Brain pericyte (primary cell): ENCODE results near the gene ULK4.
"Not testable (repeated sequence)": the region's sequence is repeated elsewhere in the genome, so short reads cannot be mapped to it uniquely, and the experiment has no call there.

Source experiments
- DNase-seq: peaks from one replicate; pipeline ENCODE4 v3.0.0-alpha.2; 2012; ENCODE audit warnings: low read depth, low spot score

ULK4 gene

DNA sequence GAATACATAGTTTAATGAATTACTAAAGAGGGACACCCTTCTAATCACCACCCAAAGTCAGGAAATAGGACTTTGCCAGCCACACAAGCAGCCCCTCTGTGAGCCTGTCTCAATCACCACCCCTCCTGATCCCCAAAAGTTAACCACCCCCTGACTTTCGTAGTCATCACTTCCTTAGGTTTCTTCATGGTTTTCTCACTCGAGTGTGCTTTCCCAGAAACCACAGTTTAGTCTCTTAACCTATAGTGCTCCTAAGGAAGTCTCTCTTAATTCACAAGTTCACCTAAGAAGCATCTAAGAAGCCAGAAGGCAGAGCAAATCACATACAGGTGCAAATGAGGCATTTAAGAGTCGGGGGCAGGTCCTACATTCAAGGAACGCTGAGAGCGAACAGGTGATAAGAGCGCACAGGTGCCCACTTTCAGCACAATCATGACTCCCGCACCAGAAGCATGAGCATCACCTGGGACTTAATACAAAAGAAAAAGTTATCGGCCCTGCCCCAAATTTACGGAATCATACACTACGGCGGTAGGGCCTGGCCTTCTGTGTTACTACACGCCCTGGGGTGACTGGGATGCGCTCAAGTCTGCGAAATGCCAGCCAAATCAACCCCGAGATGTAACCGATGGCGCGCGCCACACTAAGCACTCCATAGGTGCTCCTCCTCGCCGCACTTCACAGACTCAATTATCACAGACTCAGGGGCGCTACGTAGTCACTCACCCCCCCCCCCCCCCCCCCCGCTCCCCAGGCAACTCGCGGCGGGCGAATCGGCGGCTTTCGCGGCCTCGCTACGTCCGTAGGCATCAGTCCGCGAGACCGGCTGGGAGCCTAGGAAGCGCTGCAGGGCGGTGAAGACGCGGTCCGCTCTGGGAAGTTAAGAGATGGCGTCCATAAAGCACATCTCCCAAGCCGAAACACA lies 815 bp downstream of the ULK4 start:
- DNase-seq: peak; percentile 12

DNA sequence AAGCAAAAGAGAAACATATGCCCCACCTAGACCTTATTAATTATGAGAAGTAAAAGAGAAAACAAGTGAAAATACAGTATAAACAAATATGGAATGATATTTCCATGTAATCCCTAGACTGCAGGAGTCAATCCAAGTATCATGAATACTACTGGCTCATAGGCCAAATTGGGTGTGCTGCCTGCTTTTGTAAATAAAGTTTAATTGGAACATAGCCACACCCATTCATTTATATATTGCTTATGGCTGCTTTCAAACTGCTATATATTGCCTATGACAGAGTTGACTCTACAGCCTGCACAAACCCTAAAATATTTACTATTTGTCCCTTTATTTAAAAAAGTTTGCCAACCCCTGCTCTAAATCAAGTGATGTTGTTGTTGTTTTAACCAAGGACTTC lies 5.3 kb downstream of the ULK4 start:
- no peak for DNase-seq

DNA sequence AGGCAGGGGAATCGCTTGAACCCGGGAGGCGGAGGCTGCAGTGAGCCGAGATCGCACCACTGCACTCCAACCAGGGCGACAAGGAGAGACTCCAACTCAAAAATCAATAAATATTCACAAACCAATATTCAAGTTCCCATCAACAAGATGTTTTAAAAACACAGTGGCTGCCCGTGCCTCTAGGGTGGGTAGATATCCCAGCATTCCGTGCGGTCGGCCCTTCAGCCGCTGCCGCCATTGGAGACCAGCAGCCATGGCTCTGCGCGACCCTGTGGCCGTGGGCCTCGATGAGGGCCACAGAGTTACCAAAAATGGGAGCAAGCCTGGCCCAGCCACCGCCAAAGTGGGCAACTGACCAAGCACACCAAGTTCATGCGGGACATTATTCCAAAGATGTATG lies 6.7 kb downstream of the ULK4 start:
- DNase-seq: no peak

- DNase-seq: no peak
Observed at GRCh38 chr3:41943311-41943843, 18.5 kb downstream of the ULK4 start.

GRCh38 chr3:41940393-41940792 lies 21.5 kb downstream of the ULK4 start:
- no peak for DNase-seq

DNA sequence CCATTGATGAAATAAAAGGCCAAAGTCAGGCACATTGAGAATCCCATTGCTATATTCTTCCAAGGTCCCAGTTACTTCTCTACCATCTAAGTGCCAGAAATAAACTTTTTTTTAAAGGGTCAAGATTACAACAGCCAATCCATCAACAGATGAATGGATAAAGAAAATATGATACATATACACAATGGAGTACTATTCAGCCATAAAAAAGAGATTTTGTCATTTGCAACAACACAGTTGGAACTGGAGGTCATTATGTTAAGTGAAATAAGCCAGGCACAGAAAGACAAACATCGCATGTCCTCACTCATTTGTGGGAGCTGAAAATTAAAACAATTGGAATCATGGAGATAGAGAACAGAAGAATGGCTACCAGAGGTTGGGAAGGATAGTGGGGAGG lies 25.5 kb downstream of the ULK4 start:
- DNase-seq: no peak

GRCh38 chr3:41933154-41933676 lies 28.7 kb downstream of the ULK4 start:
- no peak for DNase-seq

DNA sequence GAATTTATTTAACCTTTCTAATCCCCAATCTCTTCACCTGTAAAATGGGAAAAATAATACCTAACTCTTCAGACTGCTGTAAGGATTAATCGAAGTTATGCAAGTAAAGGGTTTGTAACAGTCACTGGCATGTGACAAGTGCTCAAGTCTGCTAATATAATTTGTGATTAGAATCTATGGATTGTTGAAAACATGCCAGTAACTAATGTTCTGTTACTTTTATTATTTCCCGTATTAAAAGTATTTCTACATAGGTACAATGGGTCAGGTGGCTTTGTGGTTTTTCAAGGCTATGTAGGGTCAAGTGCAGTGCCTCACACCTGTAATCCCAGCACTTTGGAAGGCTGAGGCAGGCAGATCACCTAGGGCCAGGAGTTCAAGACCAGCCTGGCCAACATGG lies 29.4 kb downstream of the ULK4 start:
- DNase-seq: no peak

DNA sequence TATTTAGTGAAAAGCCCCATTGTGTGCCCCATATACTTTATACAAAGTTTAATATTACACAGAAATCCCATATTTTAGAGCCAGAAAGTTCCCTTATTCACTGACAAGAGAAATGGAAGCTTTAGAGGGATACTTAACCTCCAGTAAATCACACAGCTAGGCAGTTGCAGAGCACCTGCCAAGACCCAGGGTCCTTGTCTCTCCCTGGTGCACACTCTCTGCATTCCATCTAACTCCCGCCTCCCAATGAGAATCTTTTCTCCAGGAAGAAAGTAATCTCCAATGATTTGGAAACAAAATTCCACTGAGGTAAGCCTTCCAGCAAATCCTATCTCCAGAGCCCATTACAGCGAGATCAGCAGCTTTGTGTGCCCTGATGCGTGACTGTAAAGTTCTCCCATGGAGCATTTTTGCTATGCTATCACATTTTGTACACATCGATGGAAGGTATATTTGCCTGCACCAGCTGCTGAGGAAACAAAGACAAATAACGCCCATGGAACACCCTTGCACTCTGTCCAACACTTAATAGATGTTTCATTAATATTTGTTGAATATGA lies 41.4 kb downstream of the ULK4 start:
- no peak for DNase-seq

DNA sequence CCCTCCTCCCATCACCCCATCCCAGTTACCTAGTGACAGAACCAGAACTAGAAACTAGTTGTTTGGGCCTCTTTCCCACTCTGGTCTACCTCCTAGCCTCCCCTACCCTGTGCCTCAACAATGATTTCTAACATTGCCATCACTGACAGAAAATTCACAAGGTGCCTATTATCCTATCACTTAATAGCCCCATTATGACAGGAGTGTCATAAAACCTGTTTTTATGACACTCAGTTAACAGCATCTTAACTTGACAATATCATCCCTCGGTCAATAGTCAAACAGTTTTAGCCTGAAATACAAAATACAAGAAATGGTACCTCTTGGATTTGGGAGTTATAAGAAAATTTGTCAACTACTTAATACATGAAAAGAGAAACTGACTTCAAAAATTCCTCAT lies 46.5 kb downstream of the ULK4 start:
- no peak for DNase-seq

- no peak for DNase-seq
Observed at GRCh38 chr3:41912280-41912679, 49.6 kb downstream of the ULK4 start.

- no peak for DNase-seq
Observed at GRCh38 chr3:41907330-41908073, 54.4 kb downstream of the ULK4 start.

- no peak for DNase-seq
Observed at GRCh38 chr3:41900265-41900664, 61.6 kb downstream of the ULK4 start.

DNA sequence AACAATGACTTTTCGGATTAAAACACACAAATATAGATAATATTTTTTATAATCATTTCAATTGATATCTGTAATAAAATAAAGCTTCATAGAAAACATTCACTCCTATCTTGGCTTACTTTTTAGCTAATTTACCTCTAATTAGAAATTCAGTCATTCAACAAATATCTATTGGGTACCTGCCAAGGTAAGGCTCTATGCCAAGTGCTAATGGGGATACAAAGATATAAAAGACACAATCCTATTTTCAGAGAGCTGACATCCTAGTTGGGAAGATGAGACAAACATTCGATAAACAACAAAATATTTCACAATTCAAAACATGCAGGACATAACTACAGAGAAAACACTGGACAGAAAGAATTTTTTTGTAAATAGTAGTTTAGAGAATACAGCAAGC lies 63.3 kb downstream of the ULK4 start:
- DNase-seq: no peak

DNA sequence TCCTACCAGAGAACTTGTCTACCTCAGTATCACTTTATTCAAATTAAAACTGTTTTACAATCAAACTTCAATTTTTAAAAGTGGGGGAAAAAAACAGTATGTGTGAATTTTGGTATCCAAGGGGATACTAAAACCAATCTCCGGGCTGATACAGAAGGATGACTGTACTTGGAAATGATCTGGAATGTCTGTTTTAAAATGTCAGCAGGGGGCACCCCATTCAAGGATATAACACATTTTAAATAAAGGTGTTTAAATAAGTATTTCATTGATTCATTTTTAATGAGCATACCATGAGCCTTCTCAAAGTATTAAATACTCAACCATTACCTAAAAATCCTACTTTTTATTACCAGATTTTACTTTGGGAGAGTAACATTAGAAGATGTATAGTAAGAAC lies 67.9 kb downstream of the ULK4 start:
- DNase-seq: no peak

DNA sequence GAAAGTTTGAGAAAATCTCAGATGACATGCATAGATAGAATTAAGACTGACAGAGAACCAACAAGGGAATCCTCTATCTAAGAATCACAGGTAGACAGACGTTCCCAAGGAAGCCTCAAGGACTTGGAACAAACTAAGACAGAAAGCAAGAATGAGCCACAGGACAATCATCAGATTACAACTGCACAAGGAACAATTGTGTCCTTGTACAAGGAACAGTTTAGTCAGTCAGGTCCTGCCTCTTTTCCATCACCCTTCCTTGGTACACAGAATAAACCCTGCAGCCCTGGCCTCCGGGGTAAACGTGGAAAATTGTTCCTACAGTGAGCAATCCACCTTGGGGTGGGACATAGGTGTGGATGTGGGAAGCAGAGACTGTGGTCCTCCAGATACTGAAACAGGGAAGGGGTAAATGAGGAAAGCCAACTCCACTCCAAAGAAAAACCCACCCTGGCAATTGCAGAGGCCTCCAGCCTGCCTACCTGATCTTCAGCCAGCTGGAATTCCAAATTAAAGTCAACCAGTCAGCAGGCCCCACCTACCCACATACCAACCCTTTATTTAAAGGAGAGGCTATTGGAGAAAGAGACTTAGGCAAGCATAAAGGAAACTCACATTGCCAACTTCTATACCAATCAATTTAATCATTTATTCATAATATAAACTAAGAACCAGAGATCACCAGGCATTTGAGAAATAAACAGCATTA lies 73.4 kb downstream of the ULK4 start:
- no peak for DNase-seq

DNA sequence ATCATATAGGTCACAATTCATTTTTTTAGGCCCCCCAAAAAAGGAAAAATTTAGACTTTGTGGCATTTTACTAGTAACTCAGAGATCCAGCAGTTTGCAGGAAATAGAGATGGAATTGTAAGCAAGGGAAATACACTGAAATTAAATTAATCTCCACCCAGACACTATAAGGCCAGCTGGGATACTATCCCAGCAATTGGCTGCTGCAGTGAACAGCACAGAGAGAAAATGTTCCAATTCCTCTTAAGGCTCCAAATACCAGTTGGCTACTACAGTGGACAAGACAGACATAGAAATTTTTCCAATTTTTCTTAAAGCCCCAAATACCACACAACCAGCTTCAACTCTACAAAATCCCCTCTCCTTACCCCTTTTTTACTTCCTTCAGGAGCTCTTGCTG lies 78.9 kb downstream of the ULK4 start:
- no peak for DNase-seq

GRCh38 chr3:41881233-41881821 lies 80.6 kb downstream of the ULK4 start:
- no peak for DNase-seq

- no peak for DNase-seq
Observed at GRCh38 chr3:41880387-41880786, 81.5 kb downstream of the ULK4 start.

- DNase-seq: not testable (repeated sequence)
Observed at GRCh38 chr3:41877741-41878140, 84.2 kb downstream of the ULK4 start.

- no peak for DNase-seq
Observed at GRCh38 chr3:41874022-41874421, 87.9 kb downstream of the ULK4 start.
